Testis (tissue), 3 donors: Measurements from ENCODE around the gene PHACTR3. TPM values are rescaled to one million over a fixed set of nuclear protein-coding genes. Genes with fewer than 3 reads are reported as not detected.

ENCODE experiments used
- DNase-seq: peaks from one replicate; pipeline ENCODE4 v3.0.0-alpha.2; 2019
- H3K27ac ChIP-seq, 2 donors: fragments of 200-600 bp; sonication (generic); one replicate each; pipeline ENCODE4 v1.5.1; 2019
- H3K27me3 ChIP-seq: fragments of 200-600 bp; sonication (generic); one replicate; pipeline ENCODE4 v1.5.1; 2019
- H3K36me3 ChIP-seq: fragments of 200-600 bp; sonication (generic); one replicate; pipeline ENCODE4 v1.5.1; 2017; ENCODE audit warnings: low read depth; ENCODE audit errors: missing control alignments
- H3K4me1 ChIP-seq: fragments of 200-600 bp; sonication (generic); one replicate; pipeline ENCODE4 v1.5.1; 2019
- H3K4me3 ChIP-seq, 2 donors: fragments of 200-600 bp; sonication (generic); one replicate each; pipeline ENCODE4 v1.5.1; 2017 to 2019
- H3K9me3 ChIP-seq: fragments of 200-600 bp; sonication (generic); one replicate; pipeline ENCODE4 v1.5.1; 2017
- POLR2A ChIP-seq: fragments of 450-650 bp; IDR thresholded peaks from one replicate; pipeline ENCODE4 v1.6.1; 2017; ENCODE audit warnings: antibody characterized with exemption, mild to moderate bottlenecking, moderate library complexity
- WGBS, 2 donors: methylation state at CpG; one replicate each; pipeline ENCODE4 v1.1.5; 2018; 5-methylcytosine and 5-hydroxymethylcytosine counted together
- intact Hi-C: fragments of 100-400 bp; cut with DNase I; formaldehyde crosslinking; loops from one replicate; pipeline ENCODE4 v1.15.1; 2023; ENCODE audit warnings: low total_unique reads
- polyA plus RNA-seq: library from polyadenylated mRNA; stranded (reverse); fragments of 350-450 nt; fragmentation: Illumina TruSeq; extraction: RNeasy Lipid Tissue Mini Kit (QIAGEN cat#74804); gene quantifications from one replicate; pipeline ENCODE4 v1.2.3, GENCODE V29; 2014; ENCODE audit warnings: low read depth, low replicate concordance; ENCODE audit not compliant: insufficient read depth
- total RNA-seq, 2 donors: library from RNA; depleted of rRNA; stranded (reverse); fragments of >200 nt; gene quantifications; one replicate each; pipeline ENCODE4 v1.2.3, GENCODE V29; 2016
- TF ChIP-seq, protein P1 (sequence below), 3 experiments: fragments of 450-650 bp in 2 of 3; fragments of 200-600 bp in 1 of 3; sonication (generic) in 1 of 3; IDR thresholded peaks; one replicate each; pipeline ENCODE4 v1.5.1; 2016 to 2019; ENCODE audit warnings: antibody characterized with exemption in 3 of 3, mild to moderate bottlenecking in 2 of 3, moderate library complexity in 1 of 3

PHACTR3 gene
- total and polyA plus RNA-seq, 3 donors from 2014 or later, result 0.94 to 1.2 (median 1.1) TPM

GRCh38 chr20:59735486-59735885, 131.1 kb downstream of the PHACTR3 start:
- Histone ChIP-seq H3K4me3 (no peak overlapping the region), H3K27ac (no peak overlapping the region), H3K36me3 (no peaks in the 10 kb centered on the region), H3K27me3 (no peaks in the 10 kb centered on the region), H3K4me1 (no peaks in the 10 kb centered on the region), H3K9me3 (no peaks in the 10 kb centered on the region)
- intact Hi-C loops, result no loop called here
- no peak for TF ChIP-seq POLR2A
- TF ChIP-seq, protein P1, sequence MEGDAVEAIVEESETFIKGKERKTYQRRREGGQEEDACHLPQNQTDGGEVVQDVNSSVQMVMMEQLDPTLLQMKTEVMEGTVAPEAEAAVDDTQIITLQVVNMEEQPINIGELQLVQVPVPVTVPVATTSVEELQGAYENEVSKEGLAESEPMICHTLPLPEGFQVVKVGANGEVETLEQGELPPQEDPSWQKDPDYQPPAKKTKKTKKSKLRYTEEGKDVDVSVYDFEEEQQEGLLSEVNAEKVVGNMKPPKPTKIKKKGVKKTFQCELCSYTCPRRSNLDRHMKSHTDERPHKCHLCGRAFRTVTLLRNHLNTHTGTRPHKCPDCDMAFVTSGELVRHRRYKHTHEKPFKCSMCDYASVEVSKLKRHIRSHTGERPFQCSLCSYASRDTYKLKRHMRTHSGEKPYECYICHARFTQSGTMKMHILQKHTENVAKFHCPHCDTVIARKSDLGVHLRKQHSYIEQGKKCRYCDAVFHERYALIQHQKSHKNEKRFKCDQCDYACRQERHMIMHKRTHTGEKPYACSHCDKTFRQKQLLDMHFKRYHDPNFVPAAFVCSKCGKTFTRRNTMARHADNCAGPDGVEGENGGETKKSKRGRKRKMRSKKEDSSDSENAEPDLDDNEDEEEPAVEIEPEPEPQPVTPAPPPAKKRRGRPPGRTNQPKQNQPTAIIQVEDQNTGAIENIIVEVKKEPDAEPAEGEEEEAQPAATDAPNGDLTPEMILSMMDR (IDR thresholded peaks at IDR 0.05), result no peak
- DNase-seq, result no peak
- WGBS, 2 donors, result 61 to 62% methylated on average over 8 of the region's 8 CpGs

GRCh38 chr20:59735917-59736316, 131.6 kb downstream of the PHACTR3 start:
- H3K27ac ChIP-seq, result no peak overlapping the region
- H3K9me3 ChIP-seq, result no peaks in the 10 kb centered on the region
- intact Hi-C loops, result no loop called here
- H3K4me3 ChIP-seq, result no peak overlapping the region
- DNase-seq, result no peak
- H3K27me3 ChIP-seq, result no peaks in the 10 kb centered on the region
- no peaks in the 10 kb centered on the region for H3K36me3 ChIP-seq
- TF ChIP-seq, protein P1 (IDR thresholded peaks at IDR 0.05), result no peak
- TF ChIP-seq POLR2A, result no peak
- no peaks in the 10 kb centered on the region for H3K4me1 ChIP-seq
- WGBS, 2 donors, result 76 to 77% methylated on average over 1 of the region's 1 CpG

- H3K27me3 ChIP-seq, result no peaks in the 10 kb centered on the region
- H3K27ac ChIP-seq, result no peak overlapping the region
- intact Hi-C loops, result no loop called here
- WGBS, 2 donors, result 93 to 94% methylated on average over 8 to 10 of the region's 10 CpGs
- H3K4me3 ChIP-seq, result no peak overlapping the region
- H3K4me1 ChIP-seq, result no peaks in the 10 kb centered on the region
- H3K9me3 ChIP-seq, result no peaks in the 10 kb centered on the region
- TF ChIP-seq, protein P1 (IDR thresholded peaks at IDR 0.05), result no peak
- no peak for TF ChIP-seq POLR2A
- no peaks in the 10 kb centered on the region for H3K36me3 ChIP-seq
- DNase-seq, result no peak
Observed at GRCh38 chr20:59736366-59736765, 132.0 kb downstream of the PHACTR3 start.

- Histone ChIP-seq H3K4me3 (no peak overlapping the region), H3K36me3 (no peaks in the 10 kb centered on the region), H3K9me3 (no peaks in the 10 kb centered on the region), H3K27me3 (no peaks in the 10 kb centered on the region), H3K4me1 (no peaks in the 10 kb centered on the region), H3K27ac (no peak overlapping the region)
- intact Hi-C loops, result no loop called here
- 74 to 83% methylated on average over 16 of the region's 16 CpGs for WGBS, 2 donors
- no peak for DNase-seq
- TF ChIP-seq POLR2A, result no peak
- TF ChIP-seq, protein P1 (IDR thresholded peaks at IDR 0.05), result no peak
Observed at GRCh38 chr20:59737073-59737666, 132.8 kb downstream of the PHACTR3 start.

GRCh38 chr20:59737816-59738215, 133.5 kb downstream of the PHACTR3 start:
- no peaks in the 10 kb centered on the region for H3K9me3 ChIP-seq
- H3K27ac ChIP-seq, result no peak overlapping the region
- no peaks in the 10 kb centered on the region for H3K27me3 ChIP-seq
- TF ChIP-seq, protein P1 (IDR thresholded peaks at IDR 0.05), result no peak
- TF ChIP-seq POLR2A, result no peak
- no peaks in the 10 kb centered on the region for H3K36me3 ChIP-seq
- no peak for DNase-seq
- intact Hi-C loops, result no loop called here
- H3K4me3 ChIP-seq, result no peak overlapping the region
- no peaks in the 10 kb centered on the region for H3K4me1 ChIP-seq
- WGBS, 2 donors, result 68 to 79% methylated on average over 4 of the region's 4 CpGs
